ENCODE results near the gene DOK6.
"Not testable (repeated sequence)": the region's sequence is repeated elsewhere in the genome, so short reads cannot be mapped to it uniquely, and the experiment has no call there.

Gene DOK6

DNA sequence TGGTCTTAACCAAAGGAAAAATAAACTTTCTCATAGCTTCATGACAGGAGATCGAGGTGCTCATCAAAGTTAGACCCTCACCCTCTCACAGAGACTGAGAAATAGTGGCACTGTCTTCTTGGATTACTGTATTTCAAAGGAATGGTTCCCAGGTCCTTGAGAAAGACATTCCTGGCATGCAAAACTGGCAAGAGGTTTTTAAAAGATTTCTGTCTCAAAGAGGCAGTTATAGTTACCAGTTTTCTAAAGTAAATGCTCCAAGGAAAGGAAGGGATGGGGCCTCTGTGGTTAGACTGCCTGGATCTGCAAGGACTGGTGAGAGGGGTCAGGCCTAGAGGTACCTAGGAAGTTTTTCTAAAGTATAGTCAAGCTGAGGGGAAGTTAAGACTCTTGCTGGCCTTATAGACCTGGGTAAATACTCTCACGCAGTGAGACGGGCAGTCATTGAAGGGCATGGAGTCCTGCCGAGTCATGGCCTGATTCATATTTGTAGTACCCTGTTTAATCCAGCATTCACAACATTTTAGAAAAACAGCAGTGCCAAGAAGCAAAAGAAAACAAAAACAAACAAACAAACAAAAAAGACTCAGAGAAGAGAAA, 226.1 kb downstream of the DOK6 start:
- DNase-seq (ENCODE audit: low spot score): no peak

DNA sequence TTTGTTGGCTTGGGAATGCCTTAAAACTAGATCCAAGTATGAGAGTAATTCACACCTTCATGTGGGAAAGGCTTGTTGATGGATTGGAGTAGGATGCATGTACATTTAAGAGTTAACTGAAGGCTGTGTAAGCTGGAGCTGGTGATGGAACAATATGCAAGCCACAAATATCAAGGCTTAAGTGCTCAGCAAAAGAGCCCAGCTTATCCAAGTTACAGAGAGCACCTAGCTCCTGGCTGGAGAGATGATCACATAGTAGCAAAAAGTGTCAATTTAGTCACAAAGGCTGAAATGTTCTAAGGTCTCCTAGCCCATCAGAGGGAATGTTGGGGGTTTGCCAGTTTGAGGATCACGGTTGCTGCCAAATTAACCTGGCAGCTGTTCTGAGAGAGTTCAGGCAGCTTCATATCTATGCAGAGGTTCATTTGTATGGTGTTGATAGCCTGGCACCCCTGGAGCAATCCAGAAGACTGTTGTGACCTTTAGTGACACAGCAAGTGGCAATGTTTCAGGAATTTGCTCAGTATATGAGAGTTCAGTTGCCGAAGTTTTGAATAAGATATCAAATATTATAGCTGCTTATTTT, 228.2 kb downstream of the DOK6 start:
- no peak for DNase-seq (ENCODE audit: low spot score)

DNA sequence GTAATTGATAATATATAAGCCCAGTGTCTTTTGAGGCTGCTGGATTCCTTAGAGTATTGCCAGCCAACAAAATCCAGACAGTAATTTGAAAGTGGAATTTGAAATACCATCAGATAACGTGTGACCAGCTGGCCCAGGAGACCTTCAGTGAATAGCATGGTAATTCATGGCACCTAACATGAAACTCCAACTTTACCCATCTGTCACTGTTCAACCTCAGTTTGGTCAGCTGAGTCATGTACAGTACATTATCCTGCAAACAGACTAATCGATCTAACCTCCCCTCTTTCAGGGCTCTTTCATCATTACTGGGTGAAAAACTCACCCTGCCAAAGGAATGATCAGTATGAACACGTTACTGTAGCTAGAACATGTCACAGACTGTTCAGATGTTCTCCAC, 230.6 kb downstream of the DOK6 start:
- DNase-seq (ENCODE audit: low spot score): no peak

DNA sequence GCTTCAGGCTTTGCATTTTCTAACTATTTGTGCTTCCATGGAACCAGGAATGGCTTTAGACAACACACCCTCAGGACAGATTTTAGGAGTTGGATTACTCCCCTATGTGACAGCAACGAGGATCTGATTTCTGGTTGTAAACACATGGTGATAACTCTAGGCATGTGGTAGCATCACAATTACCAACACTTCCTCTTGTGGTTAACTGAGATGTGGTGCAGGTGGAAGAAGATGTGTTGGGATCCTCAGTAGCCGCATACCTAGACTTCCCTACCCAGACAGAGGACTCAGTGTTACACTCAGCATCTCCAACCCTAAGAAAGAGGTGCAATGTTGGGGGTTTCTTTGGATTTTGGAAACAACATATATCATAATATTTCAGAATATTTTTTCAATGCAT, 234.8 kb downstream of the DOK6 start:
- no peak for DNase-seq (ENCODE audit: low spot score)

DNA sequence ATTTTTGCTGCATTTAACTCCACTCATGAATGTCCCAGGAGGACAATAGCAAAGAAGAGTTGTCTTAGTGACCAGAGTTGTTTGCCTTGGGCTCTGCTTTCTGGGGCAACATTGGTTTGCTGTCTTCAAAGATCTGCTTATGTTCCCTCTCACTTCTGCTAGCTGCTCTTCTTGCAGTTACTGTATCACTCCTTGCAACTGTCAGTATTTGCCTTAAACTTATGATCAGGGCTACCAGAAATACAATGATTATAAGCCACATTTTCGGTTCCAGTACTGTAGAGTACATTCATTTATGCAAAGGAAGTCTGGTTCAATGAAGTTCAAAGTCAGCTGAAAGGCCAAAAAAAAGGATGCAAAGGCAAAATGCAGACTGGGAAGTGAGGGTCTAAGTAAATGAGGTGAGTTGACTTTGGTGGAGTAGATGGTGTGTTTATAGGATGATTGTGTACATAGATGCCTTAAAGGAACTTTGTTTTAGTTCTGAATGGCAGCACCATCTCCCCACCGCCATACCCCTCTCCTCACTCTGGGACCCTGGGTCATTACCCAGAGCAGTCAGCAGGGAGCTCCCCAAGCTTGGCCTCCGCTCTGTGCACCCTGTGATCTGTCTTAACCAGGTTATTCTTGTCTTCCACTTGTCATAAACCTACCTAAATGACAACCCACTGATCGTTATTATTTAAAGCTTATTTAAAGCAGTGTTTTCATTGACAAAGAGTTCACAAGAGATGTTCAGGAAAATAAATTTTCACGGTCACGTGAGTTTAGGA, 236.0 kb downstream of the DOK6 start:
- DNase-seq (ENCODE audit: low spot score): no peak

DNA sequence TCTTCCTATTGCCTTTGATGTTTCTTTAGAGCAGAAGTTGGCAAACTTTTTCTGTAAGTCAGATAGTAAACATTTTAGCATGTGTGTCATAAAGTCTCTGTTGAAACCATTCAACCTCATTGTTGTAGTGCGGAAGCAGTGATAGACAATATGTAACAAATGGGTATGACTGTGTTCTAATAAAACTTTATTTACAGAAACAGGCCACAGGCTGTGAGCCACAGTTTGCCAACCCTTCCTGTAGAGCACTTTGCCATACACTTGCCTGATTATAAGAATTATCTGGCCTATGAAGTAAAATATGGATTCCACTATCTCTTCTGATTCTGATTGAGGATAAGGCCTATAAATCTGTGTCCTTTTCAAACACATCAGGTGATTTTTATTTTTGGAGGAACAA, 237.4 kb downstream of the DOK6 start:
- no peak for DNase-seq (ENCODE audit: low spot score)

DNA sequence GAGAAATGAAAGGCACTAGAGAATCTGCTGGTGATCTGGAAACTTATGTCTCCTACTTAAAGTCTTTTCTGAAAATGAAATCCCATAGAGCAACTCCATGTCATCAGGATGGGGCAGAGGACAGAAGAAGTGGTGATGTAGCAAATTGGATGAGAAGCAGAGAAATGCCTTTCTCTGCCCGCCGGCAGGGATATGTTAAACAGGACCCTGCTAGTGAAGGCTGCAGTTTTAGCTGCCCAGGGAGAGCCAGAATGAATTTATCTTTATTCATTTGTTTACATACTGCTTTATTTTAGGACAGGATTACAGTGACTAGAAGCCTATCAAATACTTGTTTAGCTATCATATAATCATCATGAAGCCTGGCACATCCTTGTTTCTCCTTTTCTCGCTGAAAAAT, 247.0 kb downstream of the DOK6 start:
- no peak for DNase-seq (ENCODE audit: low spot score)

DNA sequence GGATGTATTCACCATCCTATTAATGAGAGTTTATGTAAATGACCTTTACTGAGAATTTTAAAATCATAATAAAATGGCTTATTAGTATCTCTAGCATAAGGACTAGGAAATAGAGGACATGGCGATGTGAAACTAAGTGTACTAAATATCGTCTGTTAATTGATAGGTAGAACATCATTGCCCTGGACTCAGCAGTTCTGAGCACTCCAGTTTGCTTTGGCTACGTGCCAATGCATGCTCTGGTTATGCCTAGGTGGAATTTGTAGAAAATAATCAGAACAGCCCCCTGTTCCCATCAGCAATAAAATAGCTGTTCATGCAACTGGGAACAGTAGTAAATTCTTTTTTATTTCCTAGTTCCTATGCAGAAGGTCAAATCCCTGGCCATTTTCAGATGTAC, 247.8 kb downstream of the DOK6 start:
- DNase-seq (ENCODE audit: low spot score): no peak

DNA sequence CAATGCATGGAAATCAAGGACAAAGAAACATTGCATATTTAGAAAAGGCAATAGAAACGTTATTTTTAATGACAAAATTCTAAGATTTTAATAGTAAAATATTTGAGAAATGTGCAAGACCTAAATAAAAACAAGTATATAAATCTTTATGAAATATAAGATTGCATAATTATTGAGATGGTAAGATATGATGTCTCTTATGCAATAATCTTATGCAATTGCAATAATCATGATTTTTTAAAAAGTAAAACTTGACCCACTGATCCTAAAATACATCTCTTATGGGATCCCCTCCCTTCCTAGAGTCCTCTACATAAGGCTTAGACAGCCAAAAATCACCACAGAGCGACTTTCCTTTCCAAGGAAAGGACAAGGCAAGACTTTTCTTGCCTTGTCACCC, 249.0 kb downstream of the DOK6 start:
- no peak for DNase-seq (ENCODE audit: low spot score)

DNA sequence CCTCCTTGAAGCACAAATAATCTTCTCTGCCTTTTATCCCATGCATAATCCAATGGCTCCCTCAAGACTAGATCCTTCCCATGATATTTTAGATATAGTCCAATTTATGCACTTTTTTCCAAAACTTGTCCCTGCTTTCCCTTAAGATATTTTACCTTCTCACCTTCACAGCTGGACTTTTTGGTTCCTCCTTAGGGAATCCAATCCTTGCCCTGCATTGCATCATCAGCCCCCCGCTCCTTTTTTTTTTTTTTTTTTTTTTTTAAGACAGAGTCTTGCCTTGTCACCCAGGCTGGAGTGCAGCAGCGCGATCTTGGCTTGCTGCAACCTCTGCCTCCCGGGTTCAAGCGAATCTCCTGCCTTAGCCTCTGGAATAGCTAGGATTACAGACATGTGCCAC, 250.6 kb downstream of the DOK6 start:
- DNase-seq (ENCODE audit: low spot score): no peak

DNA sequence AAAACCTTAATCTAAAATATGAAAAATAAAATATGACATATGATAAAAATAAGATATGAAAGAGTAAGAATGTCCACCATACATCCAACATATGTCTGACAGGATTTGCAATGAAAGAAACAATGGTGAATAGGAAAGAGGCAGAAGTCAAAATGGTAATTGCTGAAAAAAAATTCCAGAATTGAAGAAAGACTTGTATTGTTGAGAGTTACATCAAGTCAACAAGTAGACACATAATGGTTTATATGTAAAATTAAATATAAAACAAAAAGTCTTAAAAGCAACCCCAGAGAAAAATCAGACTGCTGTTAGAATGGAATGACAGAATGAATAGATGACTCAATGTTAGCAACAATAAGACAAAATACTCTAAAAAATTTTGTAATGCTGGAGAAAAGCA, 255.1 kb downstream of the DOK6 start:
- DNase-seq (ENCODE audit: low spot score): peak; percentile 69

DNA sequence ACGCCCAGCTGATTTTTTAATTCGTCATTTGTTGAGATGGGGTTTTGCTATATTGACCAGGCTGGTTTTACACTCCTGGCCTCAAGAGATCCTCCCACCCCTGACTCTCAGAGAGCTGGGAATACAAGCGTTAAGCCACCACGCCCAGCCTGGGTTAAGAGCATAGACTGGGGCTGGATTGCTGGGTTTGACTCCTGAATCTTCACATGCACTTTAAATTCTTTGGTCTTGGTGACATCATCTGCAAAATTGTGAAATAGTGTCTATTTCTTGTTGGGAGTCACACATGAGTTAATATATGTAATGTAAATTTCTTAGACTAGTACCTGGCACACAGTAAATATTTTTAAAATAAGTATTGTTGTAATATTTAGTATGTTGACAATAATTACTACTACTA, 257.4 kb downstream of the DOK6 start:
- DNase-seq (ENCODE audit: low spot score): no peak

DNA sequence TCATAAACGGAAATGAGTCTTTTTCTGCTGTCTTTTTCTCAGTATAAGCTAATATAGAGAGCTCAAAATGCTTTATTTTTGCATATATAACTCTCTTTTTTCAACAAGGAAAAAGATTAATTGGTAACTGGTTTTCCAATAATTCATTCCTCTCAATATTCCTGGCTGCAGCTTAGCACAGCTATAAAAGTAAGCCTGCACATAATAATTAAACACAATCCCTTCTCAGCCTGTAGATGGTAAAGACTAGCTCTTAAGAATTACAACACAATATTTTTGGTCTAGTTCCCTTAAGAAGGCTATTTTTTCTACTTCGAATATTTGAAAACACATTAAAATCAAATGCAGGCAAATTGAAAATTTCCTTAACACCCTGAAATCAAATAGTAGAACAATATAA, 258.0 kb downstream of the DOK6 start:
- DNase-seq (ENCODE audit: low spot score): no peak

DNA sequence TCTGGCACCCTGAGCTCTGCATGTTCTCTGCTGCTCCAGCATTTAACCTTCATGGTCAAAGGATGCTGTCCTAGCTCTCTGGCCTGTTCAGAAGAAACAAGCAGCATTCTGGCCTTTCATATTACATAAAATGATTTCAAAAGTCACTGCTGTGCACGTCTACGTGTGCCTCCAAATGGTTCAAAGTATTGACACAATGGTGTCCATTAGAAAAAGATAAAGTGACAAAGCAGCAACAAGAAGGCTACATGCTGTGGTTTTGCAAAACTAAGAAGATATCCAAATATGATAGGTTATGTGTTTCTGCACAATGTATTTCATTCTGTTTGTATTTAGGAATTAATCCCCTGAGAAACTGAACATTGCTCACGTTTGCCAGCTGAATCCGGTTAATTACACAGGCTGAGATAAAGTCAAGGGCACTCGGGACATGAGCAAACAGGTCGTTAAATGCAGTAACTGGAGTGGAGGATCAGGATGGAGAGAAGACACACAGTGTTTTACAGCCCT, 258.5 kb downstream of the DOK6 start:
- no peak for DNase-seq (ENCODE audit: low spot score)

DNA sequence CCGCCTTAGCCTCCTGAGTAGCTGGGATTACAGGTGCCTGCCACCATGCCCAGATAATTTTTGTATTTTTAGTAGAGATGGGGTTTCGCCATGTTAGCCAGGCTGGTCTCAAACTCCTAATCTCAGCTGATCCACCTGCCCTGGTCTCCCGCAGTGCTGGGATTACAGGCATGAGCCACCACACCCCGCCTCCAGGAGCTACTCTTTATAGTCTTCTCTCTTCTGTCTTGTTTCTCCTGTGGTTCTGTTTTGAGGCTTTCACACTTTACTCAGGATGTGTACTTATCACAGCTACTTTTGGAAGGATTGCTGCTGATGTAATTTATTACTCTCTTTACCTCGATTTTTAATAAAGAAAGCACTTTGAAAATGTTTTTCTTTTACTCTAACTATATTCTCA, 261.4 kb downstream of the DOK6 start:
- DNase-seq (ENCODE audit: low spot score): not testable (repeated sequence)

DNA sequence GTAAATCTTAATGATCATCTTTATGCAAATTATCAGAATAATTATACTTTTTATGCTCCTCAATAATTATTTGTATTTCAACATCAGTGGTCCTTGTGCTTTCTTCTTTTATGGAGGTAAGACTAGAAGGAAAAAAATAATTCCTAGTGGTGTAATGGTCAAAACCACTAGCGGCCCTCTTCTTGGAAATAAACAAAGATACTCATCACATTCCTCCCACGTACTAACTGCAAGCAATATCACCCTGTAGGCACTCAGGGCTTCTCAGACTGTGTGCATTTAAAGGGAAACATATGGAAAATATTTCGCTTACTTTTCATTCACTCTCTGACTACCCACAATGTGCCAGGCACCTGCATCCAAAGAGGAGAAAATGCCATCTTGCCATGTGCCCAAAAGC, 263.7 kb downstream of the DOK6 start:
- no peak for DNase-seq (ENCODE audit: low spot score)

DNA sequence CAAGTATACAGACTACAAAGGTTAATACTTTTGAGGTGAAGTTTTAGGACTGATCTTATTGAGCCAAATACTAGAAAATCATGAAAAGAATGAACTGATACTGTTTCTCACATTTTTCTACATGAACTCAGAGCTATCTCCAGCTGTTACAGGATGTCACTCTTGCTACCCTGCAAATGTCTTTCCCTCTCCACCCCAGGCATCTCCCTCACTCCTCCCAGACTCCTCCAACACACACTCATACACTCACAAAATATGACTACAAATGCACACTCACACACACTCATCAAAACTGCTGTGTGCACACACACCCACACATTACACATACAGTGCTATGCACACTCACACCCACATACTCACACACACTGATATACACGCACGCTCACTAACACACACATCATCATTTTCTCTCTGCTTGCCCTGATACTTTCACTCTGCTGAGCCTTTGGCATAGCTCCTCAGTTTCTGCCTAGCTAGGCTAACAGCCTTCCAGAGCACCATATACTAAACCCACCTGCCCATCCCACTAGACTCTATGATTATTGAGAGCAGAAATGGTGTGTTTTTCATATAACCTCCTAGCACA, 273.7 kb downstream of the DOK6 start:
- DNase-seq (ENCODE audit: low spot score): no peak

DNA sequence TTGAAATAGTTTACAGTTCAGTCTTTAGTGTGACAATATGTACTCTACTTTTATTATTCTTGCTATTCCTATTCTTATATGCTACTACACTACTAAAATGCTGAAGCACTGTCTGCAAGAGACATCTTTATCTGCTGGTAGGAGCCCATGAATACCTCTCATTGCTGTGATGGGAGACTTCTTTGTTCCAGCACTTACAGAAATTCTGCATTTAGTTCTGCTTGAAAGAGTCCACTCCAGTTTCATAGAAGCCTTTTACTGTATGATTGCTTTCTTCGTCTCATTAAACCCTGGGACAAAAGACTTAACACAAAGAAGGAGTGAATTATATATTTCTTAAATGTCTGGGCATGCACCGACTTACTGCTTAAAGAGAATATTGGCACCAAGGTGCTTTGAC, 274.3 kb downstream of the DOK6 start:
- DNase-seq (ENCODE audit: low spot score): no peak

DNA sequence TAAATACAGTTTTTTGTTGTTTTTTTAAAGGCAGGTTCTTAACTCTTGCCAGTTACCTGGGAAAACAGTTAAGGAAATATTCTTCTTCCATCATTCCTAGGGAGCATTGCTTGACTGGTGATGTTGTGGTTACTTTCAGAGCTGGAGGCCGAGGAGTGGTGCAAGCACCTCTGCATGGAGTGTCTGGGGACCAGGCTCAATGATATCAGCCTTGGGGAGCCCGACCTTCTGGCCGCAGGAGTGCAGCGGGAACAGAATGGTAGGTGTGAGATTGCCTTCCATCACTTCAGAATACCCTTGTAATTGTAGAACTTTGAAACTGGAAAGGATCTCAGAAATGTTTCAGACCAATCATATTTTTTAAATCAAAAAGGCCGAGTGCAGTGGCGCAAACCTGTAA, 276.9 kb downstream of the DOK6 start:
- DNase-seq (ENCODE audit: low spot score): no peak

DNA sequence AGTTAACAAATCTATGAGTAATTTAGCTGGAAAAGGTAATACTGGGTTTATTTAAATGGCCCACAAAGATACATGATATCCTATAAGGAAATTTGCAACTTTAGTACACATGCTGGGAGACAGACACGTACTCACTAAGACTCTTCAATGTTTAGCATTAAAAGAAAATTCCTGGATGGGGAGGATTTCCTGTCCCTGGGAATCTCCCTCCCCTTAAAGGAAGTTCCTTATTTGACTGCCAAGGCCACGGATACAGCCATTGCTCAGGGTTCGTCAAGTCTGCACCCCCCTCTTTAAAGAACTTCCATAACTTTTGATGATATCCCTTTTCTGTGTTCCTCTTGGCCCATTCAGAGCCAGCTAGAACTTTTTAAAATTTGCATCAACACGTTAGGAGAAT, 279.4 kb downstream of the DOK6 start:
- DNase-seq (ENCODE audit: low spot score): no peak

DNA sequence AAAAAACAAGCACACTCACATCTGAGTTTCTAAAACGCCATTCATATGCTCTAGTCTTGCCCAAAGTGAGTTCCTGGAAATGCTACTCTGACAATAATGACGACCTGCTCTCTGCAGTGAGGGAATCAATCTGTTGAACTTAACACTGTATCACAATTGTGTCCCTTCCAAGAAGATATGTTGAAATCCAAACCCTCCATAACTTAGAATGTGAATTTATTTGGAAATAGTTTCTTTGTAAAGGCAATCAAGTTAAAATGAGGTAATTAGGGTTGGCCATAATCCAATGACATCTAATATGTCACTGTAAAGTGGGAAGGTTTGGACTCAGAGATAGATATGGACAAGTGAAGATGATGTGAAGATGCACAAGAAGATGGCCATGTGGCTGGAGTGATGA, 282.5 kb downstream of the DOK6 start:
- no peak for DNase-seq (ENCODE audit: low spot score)

DNA sequence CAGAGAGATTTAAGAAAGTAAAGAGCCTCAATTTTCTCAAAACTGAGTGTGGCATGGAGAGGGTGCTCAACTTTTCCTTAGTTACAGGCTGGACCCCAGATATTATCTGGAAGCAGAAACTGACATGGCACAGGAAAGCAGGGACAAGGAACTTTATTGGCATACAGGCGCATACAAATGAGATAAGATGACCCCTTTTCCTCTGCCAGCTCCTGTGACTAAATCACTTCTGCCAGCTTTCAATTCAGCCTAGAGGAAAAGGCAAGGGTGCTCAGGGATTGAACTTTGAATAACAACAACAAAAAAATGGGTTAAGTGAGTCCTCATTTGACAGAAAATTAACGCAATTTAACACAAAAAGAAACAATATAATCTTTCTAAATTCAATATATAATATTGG, 284.1 kb downstream of the DOK6 start:
- DNase-seq (ENCODE audit: low spot score): no peak

DNA sequence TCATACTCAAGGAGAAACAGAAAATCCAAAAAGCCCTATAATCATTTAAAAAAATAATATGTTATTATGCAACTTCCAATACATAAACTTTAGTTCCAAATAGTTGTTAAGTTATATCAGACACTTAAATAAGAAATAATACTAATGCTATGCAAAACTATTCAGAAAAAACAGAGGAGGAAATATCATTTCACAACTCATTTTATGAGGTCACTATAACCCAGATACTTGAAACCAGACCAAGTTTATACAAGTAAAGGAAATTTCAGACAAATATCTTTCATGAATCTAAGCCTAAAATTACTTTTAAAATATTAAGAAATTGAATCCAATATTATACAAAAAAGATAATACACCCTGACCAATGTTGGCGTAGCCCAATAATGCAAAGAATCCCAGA, 286.2 kb downstream of the DOK6 start:
- no peak for DNase-seq (ENCODE audit: low spot score)
